GM12872 (cell line): ENCODE measurements around the gene RIPOR1.

Experiments used
- CTCF ChIP-seq: IDR thresholded peaks from 3 replicates; pipeline ENCODE4 v1.5.1; 2011; ENCODE audit warnings: low read depth, mild to moderate bottlenecking, low read length, moderate library complexity; ENCODE audit not compliant: insufficient read depth

The RIPOR1 gene

GRCh38 chr16:67530013-67530939 is 1.6 kb downstream of the RIPOR1 start:
- no peak for TF ChIP-seq CTCF

GRCh38 chr16:67531247-67531646 is 2.6 kb downstream of the RIPOR1 start:
- TF ChIP-seq CTCF = no peak

- TF ChIP-seq CTCF = no peak
Observed at GRCh38 chr16:67533024-67533560, 4.5 kb downstream of the RIPOR1 start.

- TF ChIP-seq CTCF = peak; percentile 16; the same call in 1 of the 3 replicates
Observed at GRCh38 chr16:67534431-67534830, 5.8 kb downstream of the RIPOR1 start.

- no peak for TF ChIP-seq CTCF
Observed at GRCh38 chr16:67535201-67535600, 6.6 kb downstream of the RIPOR1 start.

- TF ChIP-seq CTCF = no peak
Observed at GRCh38 chr16:67537270-67537635, 8.6 kb downstream of the RIPOR1 start.

- TF ChIP-seq CTCF = no peak
Observed at GRCh38 chr16:67537636-67538591, 9.3 kb downstream of the RIPOR1 start.
